Dedifferentiated amniotic fluid mesenchymal stem cell (primary cell): ENCODE results near the gene ZDBF2.
"Not testable (repeated sequence)": the region's sequence is repeated elsewhere in the genome, so short reads cannot be mapped to it uniquely, and the experiment has no call there.

ENCODE experiments used
- DNase-seq: peaks from one replicate; pipeline ENCODE4 v3.0.0-alpha.2; 2016; ENCODE audit errors: extremely low spot score

ZDBF2 gene

DNA sequence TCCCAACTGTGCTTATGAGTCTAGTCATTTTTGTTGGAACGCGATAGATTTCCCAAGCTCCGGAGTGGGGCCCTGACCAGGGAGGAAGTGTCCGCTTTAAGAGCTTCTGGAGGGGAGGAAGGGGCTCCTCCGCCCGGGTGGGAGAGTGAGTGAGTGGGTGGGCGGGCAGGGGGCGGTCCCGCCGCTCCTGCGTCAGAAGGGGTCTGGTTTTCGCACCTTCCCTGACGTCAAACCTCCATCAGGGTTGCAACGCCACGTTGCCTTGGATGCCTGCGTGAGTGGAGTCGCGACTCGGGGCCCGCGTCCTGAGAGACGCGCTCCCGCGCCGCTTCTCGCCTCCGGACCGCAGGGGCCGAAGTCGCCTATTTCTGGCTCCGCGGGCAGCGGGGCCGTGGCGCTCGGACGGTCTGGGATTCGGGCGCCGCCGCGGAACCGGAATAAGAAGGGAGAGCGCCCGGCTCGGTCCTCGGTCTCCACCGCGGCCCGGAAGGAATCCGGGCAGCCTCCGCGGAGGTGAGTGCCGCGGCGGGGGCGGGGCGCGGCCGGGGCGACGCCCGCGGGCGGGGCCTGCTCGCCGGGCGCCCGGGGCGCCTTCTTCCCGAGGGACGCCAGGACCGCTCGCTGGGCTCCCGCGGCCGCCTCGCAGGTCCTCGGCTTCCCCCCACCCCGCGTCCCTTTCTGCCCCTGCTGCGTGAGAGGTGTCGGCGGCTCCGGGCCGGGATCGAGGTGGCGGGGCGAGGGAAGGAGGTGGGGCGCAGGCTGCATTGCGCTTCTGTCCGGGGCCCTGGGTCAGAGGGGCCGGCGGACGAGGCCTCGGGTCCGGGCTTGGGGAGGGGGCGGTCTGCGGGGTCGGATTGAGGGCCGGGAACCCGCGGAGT lies at the start of gene ZDBF2:
ZDBF2 (plus strand) TSS at position 230 of the 878 bp plus-strand sequence. CDS start 7,187 bp downstream, outside the sequence.
- DNase-seq: peak; percentile 44

DNA sequence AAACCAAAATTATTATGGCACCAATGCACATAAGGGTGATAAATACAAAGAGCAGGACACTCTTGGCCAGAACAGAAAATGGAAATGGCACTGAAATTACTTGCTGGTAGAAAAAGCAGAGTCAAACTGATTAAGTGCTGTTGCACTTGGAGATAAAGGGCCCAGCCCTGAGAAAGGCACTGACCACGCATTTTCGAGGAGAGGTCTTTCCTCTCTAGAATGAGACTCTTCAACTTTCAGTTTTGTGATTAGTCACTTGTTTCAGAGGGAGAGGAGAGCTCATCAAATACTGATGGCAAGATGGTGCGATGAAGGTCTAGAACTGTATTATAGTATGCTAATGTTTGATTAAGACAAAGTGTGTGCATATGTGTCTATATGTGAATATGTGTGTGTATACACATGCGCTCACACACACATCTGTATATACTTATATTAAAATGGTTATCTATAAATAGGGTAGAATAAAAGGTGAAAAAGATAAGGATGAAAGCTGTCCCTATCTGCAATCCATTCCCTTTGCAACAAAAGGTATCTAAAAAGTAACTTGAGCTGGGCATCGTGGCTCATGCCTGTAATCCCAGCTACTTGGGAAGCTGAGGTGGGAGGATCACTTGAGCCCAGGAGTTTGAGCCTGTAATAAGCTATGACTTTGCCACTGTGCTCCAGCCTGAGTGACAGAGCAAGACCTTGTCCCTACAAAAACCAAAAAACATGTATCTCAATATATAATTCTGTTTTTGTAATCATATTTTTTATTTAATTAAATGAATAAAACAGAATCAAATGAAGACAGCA lies 48.8 kb upstream of the ZDBF2 start:
- DNase-seq: no peak

DNA sequence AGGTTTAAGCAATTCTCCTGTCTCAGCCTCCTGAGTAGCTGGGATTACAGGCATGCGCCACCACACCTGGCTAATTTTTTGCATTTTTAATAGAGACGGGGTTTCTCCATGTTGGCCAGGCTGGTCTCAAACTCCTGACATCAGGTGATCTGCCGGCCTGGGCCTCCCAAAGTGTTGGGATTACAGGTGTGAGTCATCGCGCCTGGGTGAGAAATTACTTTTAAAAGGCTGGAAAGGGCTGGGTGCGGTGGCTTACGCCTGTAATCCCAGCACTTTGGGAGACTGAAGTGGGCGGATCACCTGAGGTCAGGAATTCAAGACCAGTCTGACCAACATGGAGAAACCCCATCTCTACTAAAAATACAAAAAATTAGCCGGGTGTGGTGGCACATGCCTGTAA lies 45.8 kb upstream of the ZDBF2 start:
- not testable (repeated sequence) for DNase-seq

DNA sequence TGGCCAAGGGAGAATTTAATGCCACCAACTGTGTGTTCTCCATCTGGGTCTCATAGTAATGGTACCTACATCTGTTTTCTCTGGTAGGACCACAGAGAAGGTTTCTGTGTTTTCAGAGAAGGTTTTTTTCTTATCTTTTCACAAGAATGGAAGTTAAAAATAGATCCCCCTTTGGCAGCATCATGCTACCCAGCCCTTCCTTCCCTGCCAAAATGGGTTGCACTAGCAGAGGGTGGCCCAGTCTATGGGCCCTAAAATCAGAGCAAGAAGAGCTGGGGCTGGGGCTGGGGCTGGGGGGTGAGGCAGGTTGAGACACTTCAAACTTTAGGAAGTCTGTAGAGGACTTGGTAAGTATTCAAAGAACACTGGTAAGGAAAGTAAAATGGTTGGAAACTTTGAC lies 44.8 kb upstream of the ZDBF2 start:
- DNase-seq: no peak

DNA sequence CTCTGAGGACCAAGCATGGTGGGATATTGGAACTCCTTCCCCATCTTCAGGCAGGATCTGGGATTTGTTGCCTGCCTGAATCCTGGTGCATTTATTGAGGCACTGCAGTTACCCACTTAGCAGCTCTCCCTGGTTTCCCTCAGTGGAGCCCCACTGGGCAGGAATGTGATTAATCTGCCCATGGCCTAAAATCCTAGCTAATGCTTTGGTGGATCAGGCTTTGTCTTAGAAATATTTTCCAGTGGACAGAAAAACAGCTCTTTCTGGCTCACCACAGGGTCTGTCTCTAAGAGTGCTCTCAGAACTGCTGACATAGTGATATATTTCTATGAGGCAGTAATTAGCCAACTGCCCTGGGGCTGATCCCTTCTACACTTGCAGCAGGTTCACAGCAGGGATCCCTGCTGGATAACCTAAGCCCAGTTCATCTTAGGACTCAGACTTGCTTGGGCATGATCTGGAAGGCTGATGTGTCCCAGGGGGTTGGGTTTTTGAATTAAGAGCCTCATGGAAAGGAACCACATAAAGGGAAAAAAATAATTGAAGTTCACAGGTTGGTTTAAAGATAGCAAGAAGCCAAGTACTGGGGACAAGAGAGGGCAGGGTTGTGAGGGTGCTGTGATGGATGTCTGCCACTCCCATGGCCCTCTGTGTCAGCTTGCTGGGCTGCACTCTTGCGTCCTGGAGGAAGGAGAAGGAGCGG lies 44.3 kb upstream of the ZDBF2 start:
- DNase-seq: peak; percentile 31

DNA sequence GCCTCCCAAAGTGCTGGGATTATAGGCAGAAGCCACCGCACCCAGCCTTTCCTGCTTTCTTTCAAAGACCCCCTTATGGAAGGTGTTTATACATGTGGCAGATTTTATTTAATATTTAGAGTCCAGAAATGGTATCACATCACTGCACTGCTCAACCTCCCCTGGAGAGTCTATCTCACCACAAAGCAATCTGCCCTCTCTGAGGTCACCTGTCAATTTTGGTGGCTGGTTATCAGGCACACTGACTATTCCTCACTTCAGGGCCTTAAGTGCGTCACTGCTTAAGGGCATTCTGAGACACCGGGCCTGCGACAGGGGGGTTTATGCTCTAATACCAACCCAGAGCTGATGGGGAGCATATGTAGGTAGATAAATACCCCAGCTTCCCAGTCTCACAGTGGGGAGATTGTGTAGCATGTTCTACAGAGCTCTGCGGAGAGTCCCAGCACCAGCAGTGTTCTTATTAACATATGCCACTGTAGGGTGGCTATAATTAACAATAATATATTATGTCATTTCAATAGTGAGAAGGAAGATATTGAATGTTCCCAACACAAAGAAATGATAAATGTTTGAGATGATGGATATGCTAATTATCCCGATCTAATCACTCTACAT lies 42.7 kb upstream of the ZDBF2 start:
- no peak for DNase-seq

DNA sequence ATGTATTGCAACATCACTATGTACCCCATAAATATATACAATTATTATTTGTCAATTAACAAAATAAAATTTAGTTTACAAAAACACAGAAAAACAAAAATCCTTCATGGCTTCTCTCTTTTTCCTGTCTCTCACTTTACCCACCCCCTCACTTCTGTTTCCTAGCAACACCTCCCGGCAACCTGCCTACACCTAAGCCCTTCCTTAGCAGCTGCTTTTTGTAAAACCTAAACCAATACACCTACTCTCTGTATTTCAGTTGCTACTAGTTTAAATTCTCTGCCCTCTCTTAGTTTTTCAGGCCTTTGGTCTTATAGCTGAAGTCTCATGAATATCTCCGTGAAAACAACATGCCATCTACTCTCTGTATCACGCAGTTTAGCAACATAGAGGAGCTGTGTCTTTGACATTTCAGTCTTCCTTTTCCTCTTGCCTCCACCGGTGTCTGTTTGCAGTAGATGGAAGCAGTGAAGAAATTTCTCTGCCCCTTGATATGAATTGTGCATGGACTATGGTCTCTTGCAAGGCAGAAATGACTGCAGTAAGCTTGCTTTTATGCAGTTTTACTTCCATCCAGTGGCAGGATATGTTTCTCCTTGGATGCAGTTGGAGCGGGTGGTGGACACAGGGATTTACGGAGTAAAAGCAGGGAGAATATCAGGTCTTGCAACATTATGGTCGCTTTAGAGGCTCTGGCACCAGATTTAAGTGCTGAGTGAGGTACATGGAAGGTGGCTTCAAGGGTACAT lies 42.0 kb upstream of the ZDBF2 start:
- no peak for DNase-seq

DNA sequence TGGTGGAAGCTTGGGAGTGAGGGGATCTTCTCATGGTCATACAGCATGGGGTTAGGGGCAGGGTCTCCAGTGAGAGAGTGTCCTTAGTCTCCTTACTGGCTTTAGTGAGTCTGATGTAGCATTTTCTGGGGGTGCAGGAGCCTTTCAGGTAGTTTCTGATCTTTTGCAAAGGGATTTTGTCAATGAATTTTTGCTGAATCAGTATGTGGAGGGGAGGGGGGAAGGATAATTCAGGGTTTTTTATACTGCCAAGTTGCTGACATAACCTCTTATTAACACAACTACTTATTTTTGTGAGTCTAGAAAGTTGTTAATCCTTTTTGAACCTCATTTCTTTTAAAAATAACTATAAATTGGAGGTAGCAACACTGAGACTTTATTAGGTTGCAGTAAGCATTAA lies 35.3 kb upstream of the ZDBF2 start:
- no peak for DNase-seq

DNA sequence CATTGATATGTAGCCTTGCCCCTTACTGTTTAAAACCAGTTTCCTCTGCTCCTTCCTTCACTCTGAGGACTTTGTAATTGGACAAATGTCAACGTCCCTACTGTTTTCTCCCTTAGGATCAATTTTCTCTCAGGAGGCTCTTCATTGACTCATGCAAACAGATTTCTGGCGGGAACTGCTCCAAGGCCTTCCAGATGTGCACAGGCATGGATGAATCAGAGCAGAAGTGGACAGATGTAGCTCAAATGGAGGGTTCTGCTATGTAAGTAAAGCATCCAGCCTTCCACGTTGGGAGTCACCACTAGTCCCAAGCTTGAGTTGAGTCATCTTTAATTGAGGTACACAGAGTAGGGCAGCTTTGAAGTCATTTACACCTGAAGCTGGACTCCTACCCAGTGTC lies 34.1 kb upstream of the ZDBF2 start:
- DNase-seq: no peak

DNA sequence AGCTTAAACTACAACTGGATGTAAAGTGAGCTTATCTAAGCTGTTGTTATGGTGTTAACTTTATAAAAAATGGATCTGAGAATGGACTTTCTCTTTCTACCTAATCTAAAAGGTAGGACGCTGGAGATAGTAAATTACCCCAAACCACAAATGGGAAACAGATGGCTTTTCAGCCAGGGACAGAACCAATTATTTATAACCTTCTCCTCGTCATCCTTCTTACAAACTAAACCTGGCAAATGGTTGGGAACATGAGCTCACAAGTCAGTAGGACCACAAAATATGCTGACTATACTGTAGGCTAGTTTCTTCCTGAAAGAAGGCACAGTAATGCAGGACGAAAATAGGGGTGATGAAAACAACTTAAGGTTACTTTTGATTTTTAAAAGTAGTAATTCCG lies 32.7 kb upstream of the ZDBF2 start:
- no peak for DNase-seq

DNA sequence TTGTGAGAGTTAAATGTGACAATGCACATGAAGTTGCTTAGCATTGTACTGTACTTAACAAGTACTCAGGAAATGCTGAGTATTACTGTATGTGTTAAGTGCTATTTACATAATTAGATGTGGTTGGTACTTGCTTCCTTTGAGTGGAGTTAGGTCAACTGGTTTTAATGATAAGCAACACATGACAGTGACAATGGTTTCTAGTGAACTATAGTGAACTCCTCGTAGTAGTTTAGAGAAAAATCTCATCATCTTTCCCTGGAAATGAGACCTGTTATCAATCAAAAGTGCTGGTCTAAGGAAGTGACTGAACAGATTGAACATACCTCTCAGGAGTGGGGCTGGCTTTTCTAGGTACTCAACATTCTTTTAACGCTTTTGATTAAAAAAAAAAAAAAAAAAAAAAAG lies 29.2 kb upstream of the ZDBF2 start:
- no peak for DNase-seq

DNA sequence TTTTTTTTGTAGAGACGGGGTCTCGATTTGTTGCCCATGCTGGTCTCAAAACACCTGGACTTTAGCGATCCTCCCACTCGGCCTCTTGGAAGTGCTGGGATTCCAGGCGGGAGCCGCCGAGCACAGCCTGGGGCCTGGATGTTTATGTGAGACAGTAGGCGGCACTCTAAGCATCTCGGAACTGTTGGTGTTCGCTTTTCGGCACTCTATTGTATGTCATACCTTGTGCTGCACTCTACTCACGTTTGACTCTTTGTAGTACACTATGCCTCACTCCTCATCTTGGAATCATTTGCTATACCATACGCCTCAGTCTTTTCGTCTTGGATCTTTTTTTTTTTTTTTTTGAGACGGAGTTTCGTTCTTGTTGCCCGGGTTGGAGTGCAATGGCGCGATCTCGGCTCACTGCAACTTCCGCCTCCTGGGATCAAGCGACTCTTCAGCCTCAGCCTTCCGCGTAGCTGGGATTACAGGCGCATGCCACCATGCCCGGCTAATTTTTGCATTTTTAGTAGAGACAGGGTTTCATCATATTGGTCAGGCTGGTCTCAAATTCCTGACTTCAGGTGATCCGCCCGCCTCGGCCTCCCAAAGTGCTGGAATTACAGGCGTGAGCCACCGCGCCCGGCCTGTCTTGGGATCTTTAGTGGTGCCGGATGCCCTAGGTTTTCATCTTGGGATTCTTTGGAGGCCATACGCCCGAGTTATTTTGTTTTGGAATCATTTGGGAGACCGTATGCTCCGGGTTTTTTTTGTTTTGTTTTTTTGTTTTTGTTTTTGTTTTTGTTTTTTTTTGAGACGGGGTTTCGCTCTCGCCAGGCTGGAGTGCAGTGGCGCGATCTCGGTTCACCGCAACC lies 24.2 kb upstream of the ZDBF2 start:
- DNase-seq: no peak

DNA sequence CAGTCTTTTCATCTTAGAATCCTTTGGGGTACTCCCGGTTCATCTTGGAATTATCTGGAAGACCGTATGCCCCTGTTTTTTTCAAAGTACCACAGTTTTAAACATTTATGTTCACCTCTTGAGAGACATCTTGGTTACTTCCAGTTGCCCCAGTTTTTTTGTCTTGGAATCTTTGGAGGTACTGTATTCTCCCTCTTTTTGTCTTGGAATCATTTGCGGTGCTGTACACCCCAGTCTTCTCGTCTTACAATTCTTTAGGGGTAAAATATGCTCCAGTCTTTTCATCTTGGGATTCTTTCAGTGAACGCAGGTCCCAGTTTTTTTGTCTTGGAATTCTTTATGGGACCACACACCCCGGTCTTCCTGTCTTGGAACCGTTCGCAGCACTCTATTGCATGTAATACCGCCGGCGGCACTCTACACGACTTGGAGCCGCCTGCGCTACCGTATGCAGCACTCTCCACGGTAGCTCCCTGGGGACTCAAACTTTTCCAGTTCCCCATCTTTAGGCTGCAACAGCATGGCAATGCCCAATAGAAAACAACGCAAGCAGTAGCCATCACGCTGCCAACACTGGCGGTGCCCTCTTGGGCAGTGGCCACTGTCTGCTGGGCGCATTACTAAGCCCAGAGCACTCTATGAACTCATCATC lies 21.2 kb upstream of the ZDBF2 start:
- DNase-seq: no peak

DNA sequence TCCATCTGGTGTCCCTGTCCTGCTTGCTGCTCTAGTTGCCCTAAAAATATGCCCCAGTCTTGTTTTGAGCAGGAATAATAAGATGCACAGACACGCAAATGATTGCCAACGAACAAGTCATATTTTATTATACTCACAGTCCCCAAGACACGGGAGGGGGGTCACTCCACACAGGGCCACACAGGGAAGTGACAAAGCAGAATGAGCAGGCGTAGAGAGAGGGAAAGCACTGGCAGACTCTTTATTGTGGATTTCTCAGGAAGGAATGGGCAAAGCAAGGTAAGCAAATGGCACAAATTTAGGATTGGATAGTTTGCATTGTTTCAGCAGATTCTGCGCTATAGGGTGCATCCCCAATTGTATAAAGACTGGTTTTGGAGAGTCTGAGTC lies 20.7 kb upstream of the ZDBF2 start:
- no peak for DNase-seq

DNA sequence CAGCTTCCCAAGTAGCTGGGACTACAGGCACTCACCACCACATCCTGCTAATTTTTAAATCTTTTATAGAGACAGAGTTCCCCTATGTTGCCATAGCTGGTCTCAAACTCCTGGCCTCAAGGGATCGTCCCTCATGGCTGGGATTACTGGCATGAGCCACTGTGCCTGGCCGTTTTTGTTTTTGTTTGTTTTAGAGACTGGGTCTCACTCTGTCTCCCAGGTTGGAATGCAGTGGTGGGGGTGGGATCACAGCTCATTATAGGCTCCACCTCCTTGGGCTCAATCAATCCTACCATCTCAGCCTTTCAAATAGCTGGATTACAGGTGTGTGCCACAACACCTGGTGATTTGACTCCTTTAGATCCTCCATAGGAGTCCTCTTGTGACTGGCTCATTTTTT lies 19.5 kb upstream of the ZDBF2 start:
- DNase-seq: no peak

DNA sequence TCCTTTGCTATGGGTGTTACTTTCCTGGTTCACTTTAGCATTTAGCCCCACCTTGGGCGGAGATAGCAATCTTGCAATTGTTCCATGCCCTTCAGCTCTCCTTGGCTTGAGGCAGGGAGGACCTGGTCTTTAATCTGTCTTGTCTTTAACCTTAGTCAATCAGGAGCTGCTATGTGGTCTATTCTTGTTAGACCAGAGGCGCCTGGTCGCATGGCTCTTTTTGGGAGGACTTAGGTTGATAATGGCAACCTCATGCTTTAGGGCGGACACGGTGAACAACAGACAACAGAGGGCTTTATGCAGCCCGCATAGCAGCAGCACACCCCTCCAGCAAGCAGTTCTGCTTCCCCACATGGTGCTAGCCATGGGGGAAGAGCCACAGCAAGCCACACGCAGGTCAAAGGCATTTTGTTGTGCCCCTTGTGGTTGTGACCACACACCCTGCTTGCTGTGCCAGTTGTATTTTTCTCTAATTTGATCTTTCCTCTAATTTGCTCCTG lies 17.7 kb upstream of the ZDBF2 start:
- DNase-seq: no peak

DNA sequence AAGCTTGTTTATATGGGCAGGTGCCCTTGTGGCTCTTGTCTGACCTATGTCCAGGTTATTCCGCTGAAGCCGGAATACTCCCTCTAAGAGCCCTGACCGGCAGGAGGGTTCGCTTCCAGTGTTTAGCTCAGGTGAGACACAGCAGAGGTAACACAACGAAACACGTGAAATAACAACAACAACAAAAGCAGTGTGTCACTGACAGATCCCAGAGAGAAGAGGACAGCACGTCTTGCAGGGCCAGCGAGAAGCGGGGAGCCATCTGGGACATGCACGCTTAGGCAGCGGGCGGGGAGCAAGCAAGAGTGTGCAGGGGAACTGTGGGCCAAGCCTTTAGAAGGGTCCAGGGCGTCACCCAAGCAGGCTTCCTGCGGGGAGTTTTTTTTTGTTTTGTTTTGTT lies 17.1 kb upstream of the ZDBF2 start:
- no peak for DNase-seq

DNA sequence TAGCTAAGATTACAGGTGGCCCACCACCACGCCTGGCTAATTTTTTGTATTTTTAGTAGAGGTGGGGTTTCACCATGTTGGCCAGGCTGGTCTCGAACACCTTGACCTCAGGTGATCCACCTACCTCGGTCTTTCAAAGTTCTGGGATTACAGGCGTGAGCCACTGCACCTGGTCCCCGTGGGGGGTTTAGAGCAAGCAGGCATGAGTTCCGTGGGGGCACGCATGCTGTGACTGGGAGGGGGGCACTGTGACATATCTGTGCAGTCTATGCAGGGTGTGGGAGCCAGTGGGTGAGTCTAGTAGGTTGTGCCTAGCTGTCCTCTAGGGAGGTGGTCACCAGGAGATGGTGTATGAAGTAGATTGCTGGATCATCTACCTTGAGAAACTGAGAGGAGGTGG lies 16.6 kb upstream of the ZDBF2 start:
- no peak for DNase-seq

DNA sequence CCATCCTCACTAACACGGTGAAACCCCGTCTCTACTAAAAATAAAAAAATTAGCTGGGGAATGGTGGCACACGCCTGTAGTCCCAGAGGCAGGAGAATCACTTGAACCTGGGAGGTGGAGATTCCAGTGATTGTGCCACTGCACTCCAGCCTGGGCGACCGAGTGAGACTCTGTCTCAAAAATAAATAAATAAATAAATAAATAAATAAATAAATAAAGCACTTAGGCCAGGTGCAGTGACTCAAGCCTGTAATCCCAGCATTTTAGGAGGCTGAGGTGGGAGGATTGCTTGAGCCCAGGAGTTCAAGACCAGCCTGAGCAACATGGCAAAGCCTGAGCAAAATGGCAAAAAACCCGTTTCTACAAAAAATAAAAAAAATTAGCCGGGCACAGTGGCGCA lies 15.8 kb upstream of the ZDBF2 start:
- DNase-seq: not testable (repeated sequence)
